Astrocyte (in vitro differentiated cells and primary cell): Measurements from ENCODE around the gene MYO5B.

Experiments
- CTCF ChIP-seq: IDR thresholded peaks from 2 replicates; pipeline ENCODE4 v1.5.1; 2011; ENCODE audit warnings: low read depth, mild to moderate bottlenecking, inconsistent platforms, low read length, moderate library complexity; ENCODE audit not compliant: insufficient read depth
- EZH2 ChIP-seq: IDR thresholded peaks from 2 replicates; pipeline ENCODE4 v1.6.1; 2012; ENCODE audit warnings: mild to moderate bottlenecking, low read length, inconsistent platforms; ENCODE audit not compliant: insufficient read depth

- TF ChIP-seq CTCF (no peak), EZH2 (no peak)
Observed at GRCh38 chr18:49859021-49859359, 336.0 kb downstream of the MYO5B start.
